Measurements from ENCODE around the gene PDK4.

PDK4 gene

GRCh38 chr7:95596198-95597063 is at the start of gene PDK4:
Gene PDK4 (minus strand): TSS chr7:95596516. CDS start chr7:95596293, 223 bp downstream.
- Histone ChIP-seq H3K9ac (ENCODE audit: insufficient read length) (no peak within 1 kb of the TSS), H3K27ac (no peak within 1 kb of the TSS), H3K4me3 (no peak within 1 kb of the TSS), H3K36me3 (ENCODE audit: insufficient read depth, low read length) (no peaks in the 10 kb centered on the region), H3K9me3 (ENCODE audit: low read depth, low read length) (no peaks in the 10 kb centered on the region)
- no peak for DNase-seq (ENCODE audit: low read depth, low spot score)
- TF ChIP-seq EZH2 (IDR thresholded peaks at IDR 0.05) (no peak), FOXP2 (optimal IDR thresholded peaks at IDR 0.05; ENCODE audit: control extremely low read depth, extremely low read length, insufficient read depth) (no peak), POLR2AphosphoS5 (IDR thresholded peaks at IDR 0.05; ENCODE audit: borderline replicate concordance, low read depth, low read length) (no peak)

GRCh38 chr7:95642173-95642572 is 45.9 kb upstream of the PDK4 start:
- no peak for DNase-seq (ENCODE audit: low read depth, low spot score)
- no peak overlapping the region for H3K27ac ChIP-seq
- no peaks in the 10 kb centered on the region for H3K9me3 ChIP-seq (ENCODE audit: low read depth, low read length)
- no peaks in the 10 kb centered on the region for H3K36me3 ChIP-seq (ENCODE audit: insufficient read depth, low read length)
- TF ChIP-seq POLR2AphosphoS5 (IDR thresholded peaks at IDR 0.05; ENCODE audit: borderline replicate concordance, low read depth, low read length) = no peak
- no peak overlapping the region for H3K9ac ChIP-seq (ENCODE audit: insufficient read length)
- no peak overlapping the region for H3K4me3 ChIP-seq

GRCh38 chr7:95636140-95636940 is 40.0 kb upstream of the PDK4 start:
- Histone ChIP-seq H3K27ac (no peak overlapping the region), H3K4me3 (no peak overlapping the region), H3K36me3 (ENCODE audit: insufficient read depth, low read length) (no peaks in the 10 kb centered on the region), H3K9ac (ENCODE audit: insufficient read length) (no peak overlapping the region), H3K9me3 (ENCODE audit: low read depth, low read length) (no peaks in the 10 kb centered on the region)
- no peak for DNase-seq (ENCODE audit: low read depth, low spot score)
- TF ChIP-seq POLR2AphosphoS5 (IDR thresholded peaks at IDR 0.05; ENCODE audit: borderline replicate concordance, low read depth, low read length) (no peak), EZH2 (IDR thresholded peaks at IDR 0.05) (no peak), FOXP2 (optimal IDR thresholded peaks at IDR 0.05; ENCODE audit: control extremely low read depth, extremely low read length, insufficient read depth) (no peak)

- Histone ChIP-seq H3K9me3 (ENCODE audit: low read depth, low read length) (no peaks in the 10 kb centered on the region), H3K27ac (no peak overlapping the region), H3K36me3 (ENCODE audit: insufficient read depth, low read length) (no peaks in the 10 kb centered on the region), H3K4me3 (no peak overlapping the region), H3K9ac (ENCODE audit: insufficient read length) (no peak overlapping the region)
- DNase-seq (ENCODE audit: low read depth, low spot score) = no peak
- no peak for TF ChIP-seq FOXP2 (optimal IDR thresholded peaks at IDR 0.05; ENCODE audit: control extremely low read depth, extremely low read length, insufficient read depth)
- TF ChIP-seq POLR2AphosphoS5 (IDR thresholded peaks at IDR 0.05; ENCODE audit: borderline replicate concordance, low read depth, low read length) = no peak
- no peak for TF ChIP-seq EZH2 (IDR thresholded peaks at IDR 0.05)
Observed at GRCh38 chr7:95632609-95633008, 36.3 kb upstream of the PDK4 start.

- no peak for TF ChIP-seq EZH2 (IDR thresholded peaks at IDR 0.05)
- TF ChIP-seq FOXP2 (optimal IDR thresholded peaks at IDR 0.05; ENCODE audit: control extremely low read depth, extremely low read length, insufficient read depth) = no peak
- Histone ChIP-seq H3K4me3 (no peak overlapping the region), H3K36me3 (ENCODE audit: insufficient read depth, low read length) (no peaks in the 10 kb centered on the region), H3K27ac (peak overlapping the region; percentile 1; the same call in 1 of the 2 replicates), H3K9ac (ENCODE audit: insufficient read length) (no peak overlapping the region), H3K9me3 (ENCODE audit: low read depth, low read length) (no peaks in the 10 kb centered on the region)
- DNase-seq (ENCODE audit: low read depth, low spot score) = peak; percentile 39
Observed at GRCh38 chr7:95631527-95631926, 35.2 kb upstream of the PDK4 start.

GRCh38 chr7:95630702-95631458 is 34.6 kb upstream of the PDK4 start:
- H3K36me3 ChIP-seq (ENCODE audit: insufficient read depth, low read length) = no peaks in the 10 kb centered on the region
- TF ChIP-seq POLR2AphosphoS5 (IDR thresholded peaks at IDR 0.05; ENCODE audit: borderline replicate concordance, low read depth, low read length) (no peak), FOXP2 (optimal IDR thresholded peaks at IDR 0.05; ENCODE audit: control extremely low read depth, extremely low read length, insufficient read depth) (no peak), EZH2 (IDR thresholded peaks at IDR 0.05) (no peak)
- H3K4me3 ChIP-seq = no peak overlapping the region
- H3K9me3 ChIP-seq (ENCODE audit: low read depth, low read length) = no peaks in the 10 kb centered on the region
- DNase-seq (ENCODE audit: low read depth, low spot score) = no peak
- H3K9ac ChIP-seq (ENCODE audit: insufficient read length) = no peak overlapping the region
- peak overlapping the region; percentile 1; the same call in 1 of the 2 replicates for H3K27ac ChIP-seq

GRCh38 chr7:95628831-95629439 is 32.6 kb upstream of the PDK4 start:
- Histone ChIP-seq H3K4me3 (no peak overlapping the region), H3K36me3 (ENCODE audit: insufficient read depth, low read length) (no peaks in the 10 kb centered on the region), H3K9me3 (ENCODE audit: low read depth, low read length) (no peaks in the 10 kb centered on the region), H3K9ac (ENCODE audit: insufficient read length) (no peak overlapping the region), H3K27ac (no peak overlapping the region)
- no peak for DNase-seq (ENCODE audit: low read depth, low spot score)
- TF ChIP-seq FOXP2 (optimal IDR thresholded peaks at IDR 0.05; ENCODE audit: control extremely low read depth, extremely low read length, insufficient read depth) (no peak), POLR2AphosphoS5 (IDR thresholded peaks at IDR 0.05; ENCODE audit: borderline replicate concordance, low read depth, low read length) (no peak), EZH2 (IDR thresholded peaks at IDR 0.05) (no peak)
